Activated naive CD8-positive, alpha-beta T cell treated with anti-CD3 and anti-CD28 coated beads, Interleukin-2, amount 10 ng/mL, durations not matched to agents 7 days and 5 days (primary cell): ENCODE results near the gene NBPF20. TPM values are rescaled to one million over a fixed set of nuclear protein-coding genes. Genes with fewer than 3 reads are reported as not detected.
"Not testable (repeated sequence)": the region's sequence is repeated elsewhere in the genome, so short reads cannot be mapped to it uniquely, and the experiment has no call there.

Experiments used
- ATAC-seq: fragments of 150-1000 bp; cut with Tn5 transposase; one replicate; pipeline ENCODE4 v1.10.0; 2021; ENCODE audit warnings: low read depth, moderate library complexity
- POLR2A ChIA-PET: fragments of 350-600 bp; sonication (Branson Sonifier 250); formaldehyde crosslinking; loops from one replicate; lab custom pipeline; 2021; ENCODE audit warnings: antibody characterized with exemption; lab: Charles Lee
- DNase-seq: peaks from one replicate; pipeline ENCODE4 v3.0.0; 2021
- H3K27ac Mint-ChIP-seq: one replicate; pipeline ENCODE4 v1.8.0; 2022; ENCODE audit warnings: mild to moderate bottlenecking, mixed read lengths
- H3K27me3 Mint-ChIP-seq: one replicate; pipeline ENCODE4 v1.8.0; 2022; ENCODE audit warnings: mild to moderate bottlenecking, moderate library complexity, mixed read lengths
- H3K36me3 Mint-ChIP-seq: one replicate; pipeline ENCODE4 v1.8.0; 2021; ENCODE audit warnings: mild to moderate bottlenecking, mixed read lengths
- H3K4me1 Mint-ChIP-seq: one replicate; pipeline ENCODE4 v1.8.0; 2021; ENCODE audit warnings: mixed read lengths
- H3K4me3 Mint-ChIP-seq: one replicate; pipeline ENCODE4 v1.8.0; 2022; ENCODE audit warnings: mild to moderate bottlenecking, moderate library complexity, mixed read lengths
- H3K9me3 Mint-ChIP-seq: one replicate; pipeline ENCODE4 v1.8.0; 2021; ENCODE audit warnings: mixed read lengths
- total RNA-seq, 2 experiments: library from RNA; stranded (reverse); gene quantifications; one replicate each; pipeline ENCODE4 v1.2.3, GENCODE V29; 2021

The NBPF20 gene
- total RNA-seq, 2 experiments from 2014 or later, result 0.99 to 1.4 TPM

- H3K36me3 Mint-ChIP-seq, H3K4me3 Mint-ChIP-seq, POLR2A ChIA-PET, H3K9me3 Mint-ChIP-seq, H3K27ac Mint-ChIP-seq, ATAC-seq, H3K4me1 Mint-ChIP-seq, DNase-seq: not testable (repeated sequence)
- peaks cover 25% of the 10 kb centered on the region for H3K27me3 Mint-ChIP-seq
Observed at GRCh38 chr1:145453873-145454823, 28.7 kb upstream of the NBPF20 start.

GRCh38 chr1:145452506-145452905 is 27.1 kb upstream of the NBPF20 start:
- H3K4me3 Mint-ChIP-seq, H3K36me3 Mint-ChIP-seq, H3K4me1 Mint-ChIP-seq, DNase-seq, ATAC-seq, H3K27ac Mint-ChIP-seq, POLR2A ChIA-PET, H3K9me3 Mint-ChIP-seq: not testable (repeated sequence)
- peaks cover 22% of the 10 kb centered on the region for H3K27me3 Mint-ChIP-seq

GRCh38 chr1:145451914-145452313 is 26.5 kb upstream of the NBPF20 start:
- POLR2A ChIA-PET, H3K27ac Mint-ChIP-seq, H3K4me3 Mint-ChIP-seq, H3K9me3 Mint-ChIP-seq, ATAC-seq, H3K36me3 Mint-ChIP-seq, H3K4me1 Mint-ChIP-seq: not testable (repeated sequence)
- peak; percentile 65 for DNase-seq
- H3K27me3 Mint-ChIP-seq, result peaks cover 22% of the 10 kb centered on the region

- H3K36me3 Mint-ChIP-seq, DNase-seq, H3K27me3 Mint-ChIP-seq, H3K4me1 Mint-ChIP-seq, H3K4me3 Mint-ChIP-seq, ATAC-seq, H3K9me3 Mint-ChIP-seq, H3K27ac Mint-ChIP-seq, POLR2A ChIA-PET: not testable (repeated sequence)
Observed at GRCh38 chr1:145445219-145445618, 19.8 kb upstream of the NBPF20 start.

- H3K9me3 Mint-ChIP-seq, ATAC-seq, H3K36me3 Mint-ChIP-seq: not testable (repeated sequence)
Observed at GRCh38 chr1:145442340-145442739, 16.9 kb upstream of the NBPF20 start.

GRCh38 chr1:145431363-145432256 is 6.2 kb upstream of the NBPF20 start:
- Mint-ChIP-seq H3K27me3 (peaks cover 55% of the 10 kb centered on the region), H3K36me3 (peaks cover 13% of the 10 kb centered on the region), H3K9me3 (peaks cover 20% of the 10 kb centered on the region), H3K4me3 (peak overlapping the region; percentile 47)
- POLR2A ChIA-PET, H3K4me1 Mint-ChIP-seq, H3K27ac Mint-ChIP-seq, DNase-seq, ATAC-seq: not testable (repeated sequence)

More at GRCh38 chr1:145442340-145442739, 16.9 kb upstream of the NBPF20 start:
- DNase-seq, H3K27me3 Mint-ChIP-seq, H3K27ac Mint-ChIP-seq, H3K4me1 Mint-ChIP-seq, H3K4me3 Mint-ChIP-seq, POLR2A ChIA-PET: not testable (repeated sequence)

GRCh38 chr1:145430830-145431229 is 5.4 kb upstream of the NBPF20 start:
- H3K4me3 Mint-ChIP-seq, POLR2A ChIA-PET, DNase-seq, H3K27ac Mint-ChIP-seq, H3K4me1 Mint-ChIP-seq, ATAC-seq: not testable (repeated sequence)
- peaks cover 13% of the 10 kb centered on the region for H3K36me3 Mint-ChIP-seq
- peaks cover 59% of the 10 kb centered on the region for H3K27me3 Mint-ChIP-seq
- peaks cover 20% of the 10 kb centered on the region for H3K9me3 Mint-ChIP-seq

GRCh38 chr1:145429329-145429728 is 3.9 kb upstream of the NBPF20 start:
- DNase-seq, POLR2A ChIA-PET, H3K27ac Mint-ChIP-seq, ATAC-seq, H3K4me1 Mint-ChIP-seq, H3K4me3 Mint-ChIP-seq: not testable (repeated sequence)
- H3K9me3 Mint-ChIP-seq, result peaks cover 20% of the 10 kb centered on the region
- peaks cover 13% of the 10 kb centered on the region for H3K36me3 Mint-ChIP-seq
- peaks cover 68% of the 10 kb centered on the region for H3K27me3 Mint-ChIP-seq

GRCh38 chr1:145424612-145425435 is 579 bp downstream of the NBPF20 start:
- peaks cover 16% of the 10 kb centered on the region for H3K9me3 Mint-ChIP-seq
- H3K4me3 Mint-ChIP-seq, result peak overlapping the region; percentile 94
- ATAC-seq, result peak; percentile 76
- DNase-seq, result peak; percentile 54
- POLR2A ChIA-PET, H3K4me1 Mint-ChIP-seq, H3K36me3 Mint-ChIP-seq: not testable (repeated sequence)
- peak overlapping the region; percentile 25 for H3K27ac Mint-ChIP-seq
- peaks cover 46% of the 10 kb centered on the region for H3K27me3 Mint-ChIP-seq

GRCh38 chr1:145415149-145415548 is 10.3 kb downstream of the NBPF20 start:
- H3K36me3 Mint-ChIP-seq, H3K9me3 Mint-ChIP-seq, H3K4me3 Mint-ChIP-seq, POLR2A ChIA-PET, H3K27me3 Mint-ChIP-seq, ATAC-seq, DNase-seq, H3K27ac Mint-ChIP-seq, H3K4me1 Mint-ChIP-seq: not testable (repeated sequence)

GRCh38 chr1:145407266-145407665 is 18.1 kb downstream of the NBPF20 start:
- POLR2A ChIA-PET, H3K4me3 Mint-ChIP-seq, H3K27me3 Mint-ChIP-seq, H3K36me3 Mint-ChIP-seq, H3K9me3 Mint-ChIP-seq, H3K27ac Mint-ChIP-seq, ATAC-seq, DNase-seq, H3K4me1 Mint-ChIP-seq: not testable (repeated sequence)

GRCh38 chr1:145404949-145405348 is 20.5 kb downstream of the NBPF20 start:
- DNase-seq, ATAC-seq, POLR2A ChIA-PET: not testable (repeated sequence)

GRCh38 chr1:145400701-145401100 is 24.7 kb downstream of the NBPF20 start:
- H3K27ac Mint-ChIP-seq, POLR2A ChIA-PET, H3K27me3 Mint-ChIP-seq, H3K4me1 Mint-ChIP-seq, DNase-seq, H3K4me3 Mint-ChIP-seq, H3K9me3 Mint-ChIP-seq, ATAC-seq, H3K36me3 Mint-ChIP-seq: not testable (repeated sequence)

More at GRCh38 chr1:145404949-145405348, 20.5 kb downstream of the NBPF20 start:
- not testable (repeated sequence) for H3K9me3 Mint-ChIP-seq, H3K4me3 Mint-ChIP-seq, H3K4me1 Mint-ChIP-seq, H3K36me3 Mint-ChIP-seq, H3K27ac Mint-ChIP-seq, H3K27me3 Mint-ChIP-seq
